ENCODE measurements around the gene TANC1.

TANC1 gene

DNA sequence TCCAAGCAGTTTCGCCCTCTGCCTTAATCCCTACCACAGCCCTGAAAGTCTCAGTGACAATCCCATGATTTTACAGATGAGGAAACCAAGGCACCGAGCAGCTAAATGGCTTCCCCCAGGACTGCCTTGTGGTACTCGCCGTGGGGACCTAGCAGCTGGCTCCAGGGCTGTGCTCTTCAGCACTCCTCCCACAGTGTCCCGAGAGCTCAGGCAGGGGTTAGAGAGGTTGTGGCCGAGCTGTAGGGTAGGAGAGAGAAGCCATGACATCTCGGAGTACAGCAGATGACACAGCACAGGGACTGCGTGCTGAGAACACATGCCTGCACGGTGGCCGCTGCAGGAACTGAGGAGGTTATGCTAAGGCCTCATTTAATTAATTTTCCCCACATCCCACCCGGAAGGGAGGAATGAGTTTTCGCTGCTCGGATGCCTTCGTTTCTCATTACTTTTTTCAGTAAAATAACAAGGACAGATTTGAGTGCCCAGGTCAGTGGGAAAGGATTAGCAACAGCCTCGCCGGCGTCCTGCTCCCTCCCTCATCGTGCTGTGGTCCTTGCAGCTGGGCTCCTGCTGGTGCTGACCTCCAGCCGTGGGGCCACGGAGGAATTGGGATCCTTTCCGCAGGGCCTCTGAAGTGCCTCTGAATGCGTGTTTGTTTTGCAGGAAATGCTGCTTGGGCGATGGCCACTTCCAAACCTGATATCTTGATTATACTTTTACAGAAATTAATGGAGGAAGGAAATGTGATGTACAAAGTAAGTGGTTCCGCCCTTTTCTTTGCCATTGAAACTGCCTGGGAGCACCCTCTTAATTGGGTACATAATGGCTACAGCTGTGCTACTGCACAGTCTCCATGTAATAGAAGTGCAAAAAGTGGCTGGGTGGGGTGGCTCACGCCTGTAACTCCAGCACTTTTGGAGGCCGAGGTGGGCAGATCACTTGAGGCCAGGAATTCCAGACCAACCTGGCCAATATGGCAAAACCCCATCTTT, 256.9 kb downstream of the TANC1 start:
- DNase-seq (ENCODE audit: low spot score): no peak

DNA sequence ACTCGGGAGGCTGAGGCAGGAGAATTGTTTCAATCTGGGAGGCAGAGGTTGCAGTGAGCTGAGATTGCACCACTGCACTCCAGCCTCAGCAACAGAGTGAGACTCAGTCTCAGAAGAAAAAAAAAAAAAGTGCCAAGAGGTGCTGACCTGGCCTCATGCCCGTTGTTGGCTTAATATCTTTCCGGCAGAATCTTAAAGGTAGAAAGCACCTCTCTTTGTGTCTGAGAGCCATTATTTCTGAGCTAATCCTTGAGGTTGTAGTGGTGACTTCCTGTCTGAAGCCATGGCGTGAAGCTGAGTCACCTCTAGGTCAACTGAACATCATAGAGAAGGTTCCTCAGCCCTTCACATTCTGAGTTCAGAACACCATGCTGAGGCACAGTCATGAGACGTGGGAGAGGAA, 257.6 kb downstream of the TANC1 start:
- no peak for DNase-seq (ENCODE audit: low spot score)

DNA sequence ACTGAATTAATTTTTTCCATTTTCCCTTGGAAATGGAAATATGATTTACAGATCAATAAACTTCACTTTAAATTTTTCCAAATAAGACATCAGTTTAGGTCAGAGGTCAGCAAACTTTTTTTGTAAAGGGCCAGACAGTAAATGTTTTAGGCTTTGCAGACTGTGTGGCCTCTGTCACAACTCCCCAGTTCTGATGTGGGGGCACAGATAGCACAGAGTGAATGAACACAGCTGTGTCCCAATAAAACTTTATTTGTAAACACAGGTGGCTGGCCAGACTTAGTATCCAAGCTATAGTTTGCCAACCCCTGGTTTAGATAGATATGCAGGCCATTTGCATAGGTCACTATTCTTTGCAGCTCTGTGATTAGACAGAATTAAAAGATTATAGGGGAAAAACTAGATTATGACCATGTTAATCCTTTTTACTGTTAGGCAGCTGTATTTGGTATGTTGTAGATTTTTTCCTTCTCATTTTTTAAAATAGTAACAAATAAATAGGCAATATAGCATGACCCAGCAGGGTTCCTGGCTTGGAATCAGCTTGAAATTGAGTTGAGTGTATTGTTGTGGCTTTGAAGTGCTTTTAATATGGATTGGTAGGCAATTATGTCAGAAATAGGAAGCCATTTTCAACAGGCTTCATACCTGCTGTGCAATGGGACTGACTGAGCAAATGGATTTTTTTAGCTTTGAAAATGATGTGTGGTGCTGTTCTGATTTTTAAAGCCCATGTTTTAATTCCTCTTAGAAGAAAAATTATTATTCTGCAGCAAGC, 258.4 kb downstream of the TANC1 start:
- DNase-seq (ENCODE audit: low spot score): no peak

DNA sequence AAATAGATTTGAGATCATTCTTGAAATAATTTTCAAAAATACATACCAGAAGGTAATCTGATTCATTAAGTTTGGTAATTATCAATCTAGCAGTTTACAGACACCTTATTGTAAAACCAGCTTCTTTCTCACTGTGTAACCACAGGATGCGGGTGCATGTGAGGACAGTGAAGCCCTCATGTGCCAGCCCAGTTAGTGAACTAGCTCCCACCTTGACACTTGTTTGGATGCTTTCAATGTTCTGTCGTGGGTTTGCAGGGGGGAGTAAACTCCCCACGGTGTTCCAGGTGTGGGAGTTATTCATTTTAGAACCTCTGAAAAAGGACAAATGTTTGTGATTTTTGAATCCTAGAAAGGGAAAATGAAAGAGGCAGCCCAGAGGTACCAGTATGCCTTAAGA, 259.0 kb downstream of the TANC1 start:
- DNase-seq (ENCODE audit: low spot score): no peak

DNA sequence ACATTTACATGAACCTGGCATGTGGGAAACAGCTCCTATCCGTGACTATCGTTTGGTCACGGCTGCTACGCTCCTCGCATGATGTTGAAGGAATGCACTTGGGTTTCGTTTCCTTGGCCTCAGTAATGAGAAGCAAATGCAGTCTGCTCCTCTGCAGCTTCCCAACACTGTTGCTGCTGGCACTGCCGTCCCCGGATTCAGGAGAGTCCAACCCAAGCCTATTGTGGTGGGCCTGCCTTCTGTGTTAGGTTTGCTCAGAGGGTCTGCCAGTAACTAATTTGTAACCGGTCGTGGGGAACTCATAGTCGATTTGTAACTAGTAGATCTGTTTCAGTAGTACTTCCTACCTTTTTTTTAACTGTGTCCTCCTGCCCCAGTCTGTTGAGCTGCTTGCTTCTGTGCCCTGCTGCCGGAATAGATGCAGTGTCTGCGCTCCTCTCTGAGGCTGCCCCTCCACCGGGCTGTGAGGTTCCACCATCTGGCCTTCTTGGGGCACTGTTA, 259.7 kb downstream of the TANC1 start:
- DNase-seq (ENCODE audit: low spot score): no peak

DNA sequence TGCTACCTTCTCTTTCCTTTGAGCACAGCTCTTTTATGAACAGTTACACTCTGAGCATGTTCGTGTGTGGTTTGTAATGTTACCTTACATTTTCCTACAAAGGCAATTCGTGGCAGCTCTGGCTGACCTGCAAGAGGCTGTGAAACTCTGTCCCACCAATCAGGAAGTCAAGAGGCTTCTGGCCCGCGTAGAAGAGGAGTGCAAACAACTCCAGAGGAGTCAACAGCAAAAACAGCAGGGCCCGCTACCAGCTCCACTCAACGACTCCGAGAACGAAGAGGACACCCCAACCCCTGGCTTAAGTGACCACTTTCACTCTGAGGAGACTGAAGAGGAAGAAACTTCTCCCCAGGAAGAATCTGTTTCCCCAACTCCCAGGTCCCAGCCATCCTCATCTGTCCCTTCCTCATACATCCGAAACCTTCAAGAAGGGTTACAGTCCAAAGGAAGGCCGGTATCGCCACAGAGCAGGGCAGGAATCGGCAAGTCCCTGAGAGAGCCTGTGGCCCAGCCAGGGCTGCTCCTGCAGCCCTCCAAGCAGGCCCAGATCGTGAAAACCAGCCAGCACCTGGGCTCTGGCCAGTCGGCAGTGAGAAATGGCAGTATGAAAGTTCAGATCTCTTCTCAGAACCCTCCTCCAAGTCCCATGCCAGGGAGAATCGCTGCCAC, 261.2 kb downstream of the TANC1 start:
- DNase-seq (ENCODE audit: low spot score): no peak

DNA sequence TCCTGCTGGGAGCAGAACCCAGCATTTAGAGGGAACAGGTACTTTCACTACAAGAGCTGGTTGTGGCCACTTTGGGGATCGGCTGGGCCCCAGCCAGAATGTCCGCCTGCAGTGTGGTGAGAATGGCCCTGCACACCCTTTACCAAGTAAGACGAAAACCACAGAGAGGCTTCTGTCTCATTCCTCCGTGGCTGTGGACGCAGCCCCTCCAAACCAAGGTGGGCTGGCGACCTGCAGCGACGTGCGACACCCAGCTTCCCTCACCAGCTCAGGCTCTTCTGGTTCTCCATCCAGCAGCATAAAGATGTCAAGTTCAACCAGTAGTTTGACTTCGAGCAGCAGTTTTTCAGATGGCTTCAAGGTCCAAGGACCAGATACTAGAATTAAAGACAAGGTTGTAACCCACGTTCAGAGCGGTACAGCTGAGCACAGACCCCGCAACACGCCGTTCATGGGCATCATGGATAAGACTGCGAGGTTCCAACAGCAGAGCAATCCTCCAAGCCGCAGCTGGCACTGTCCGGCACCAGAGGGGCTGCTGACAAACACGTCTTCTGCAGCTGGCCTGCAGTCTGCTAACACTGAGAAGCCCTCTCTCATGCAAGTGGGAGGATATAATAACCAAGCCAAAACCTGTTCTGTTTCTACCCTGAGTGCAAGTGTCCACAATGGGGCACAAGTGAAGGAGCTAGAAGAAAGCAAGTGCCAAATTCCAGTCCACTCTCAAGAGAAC, 261.9 kb downstream of the TANC1 start:
- DNase-seq (ENCODE audit: low spot score): no peak

DNA sequence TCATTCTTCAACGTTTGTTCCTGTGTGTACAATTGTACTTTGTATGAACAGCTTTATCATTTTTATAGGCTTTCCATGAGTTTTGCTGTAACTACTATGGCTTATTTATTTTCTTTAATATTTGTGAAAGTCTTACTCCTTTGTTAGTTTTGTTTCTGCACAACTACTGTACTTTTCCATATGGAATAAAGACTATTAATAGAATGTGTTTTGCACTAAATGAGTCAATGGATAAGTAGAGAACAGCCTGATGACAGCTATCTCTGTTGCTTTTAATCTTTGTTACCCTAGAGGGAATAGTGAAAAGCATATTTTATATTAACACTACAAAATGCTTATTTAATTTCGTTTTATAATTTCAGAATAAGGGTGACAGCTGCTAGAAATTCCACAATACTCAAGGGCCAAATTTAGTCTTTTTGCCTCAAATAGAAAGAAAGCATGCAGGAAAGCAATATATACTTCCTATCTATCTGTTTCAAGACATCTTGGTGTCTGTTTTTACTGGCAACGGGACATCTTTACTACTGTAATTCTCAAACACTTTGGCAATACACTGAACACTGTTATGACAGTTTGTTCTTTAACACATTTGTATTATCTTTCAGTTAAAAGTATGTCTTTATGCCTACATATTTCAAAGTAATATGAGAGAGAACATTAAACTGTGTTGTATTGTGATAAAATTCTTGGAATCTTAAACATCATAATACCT, 264.2 kb downstream of the TANC1 start:
- no peak for DNase-seq (ENCODE audit: low spot score)

DNA sequence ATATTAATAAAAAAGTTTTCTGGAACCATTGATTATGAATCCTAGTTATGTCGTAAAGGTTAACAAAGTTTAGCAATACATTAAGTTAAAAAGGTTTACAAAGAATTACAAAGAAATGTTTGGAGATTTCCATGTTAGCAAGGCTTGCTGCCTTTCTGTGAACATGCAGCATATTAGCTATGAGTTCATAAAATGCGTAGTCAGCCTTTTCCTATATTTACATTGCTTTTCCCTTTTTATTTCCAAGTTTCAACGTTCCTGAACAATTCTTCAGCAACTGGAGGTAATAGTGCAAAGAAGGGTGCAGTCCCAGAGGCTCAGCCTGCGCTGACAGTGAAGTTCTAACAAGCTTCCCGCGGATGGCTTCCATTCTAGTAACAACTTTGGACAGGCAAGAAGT, 266.4 kb downstream of the TANC1 start:
- no peak for DNase-seq (ENCODE audit: low spot score)

DNA sequence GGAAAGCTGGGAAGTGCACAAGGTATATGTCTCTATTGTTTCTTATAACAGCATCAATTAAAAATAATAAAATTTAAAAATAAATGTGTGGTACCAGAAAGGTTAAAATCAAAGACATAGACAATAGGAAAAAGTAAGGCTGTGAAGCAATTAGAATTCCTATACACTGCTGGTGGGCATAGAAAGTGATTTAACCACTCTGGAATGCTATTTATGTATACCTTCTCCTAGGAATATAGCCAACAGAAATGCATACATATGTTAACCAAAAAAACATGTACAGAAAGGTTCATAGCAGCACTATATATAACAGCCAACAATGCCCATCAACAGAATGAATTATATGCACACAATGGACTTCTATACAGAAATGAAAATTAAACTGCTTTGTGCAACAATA, 275.1 kb downstream of the TANC1 start:
- no peak for DNase-seq (ENCODE audit: low spot score)

DNA sequence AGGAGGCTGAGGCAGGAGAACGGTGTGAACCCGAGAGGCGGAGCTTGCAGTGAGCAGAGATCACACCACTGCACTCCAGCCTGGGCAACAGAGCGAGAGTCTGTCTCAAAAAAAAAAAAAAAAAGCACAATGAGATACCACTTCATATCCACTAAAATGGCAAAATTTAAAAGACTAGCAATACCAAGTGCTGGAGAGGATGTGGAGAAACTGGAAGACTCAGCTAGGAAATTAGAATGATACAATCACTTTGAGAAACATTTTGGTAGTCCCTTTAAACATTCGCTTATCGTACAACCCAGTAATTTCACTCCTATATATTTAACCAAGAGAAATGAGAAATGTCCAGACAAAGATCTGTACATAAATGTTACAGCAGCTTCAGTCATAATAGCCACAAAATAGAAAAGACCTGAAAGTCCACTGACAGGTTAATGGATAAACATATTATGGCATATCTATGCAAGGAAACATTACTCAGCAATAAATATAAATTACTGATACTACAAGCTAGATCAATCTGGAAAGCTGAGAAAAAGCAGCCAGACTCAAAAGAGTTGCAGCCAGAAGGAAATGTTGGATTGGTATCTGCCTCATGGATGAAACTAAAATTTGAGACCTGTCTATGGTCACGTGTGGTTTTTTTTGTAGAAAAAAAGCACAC, 278.0 kb downstream of the TANC1 start:
- DNase-seq (ENCODE audit: low spot score): no peak

DNA sequence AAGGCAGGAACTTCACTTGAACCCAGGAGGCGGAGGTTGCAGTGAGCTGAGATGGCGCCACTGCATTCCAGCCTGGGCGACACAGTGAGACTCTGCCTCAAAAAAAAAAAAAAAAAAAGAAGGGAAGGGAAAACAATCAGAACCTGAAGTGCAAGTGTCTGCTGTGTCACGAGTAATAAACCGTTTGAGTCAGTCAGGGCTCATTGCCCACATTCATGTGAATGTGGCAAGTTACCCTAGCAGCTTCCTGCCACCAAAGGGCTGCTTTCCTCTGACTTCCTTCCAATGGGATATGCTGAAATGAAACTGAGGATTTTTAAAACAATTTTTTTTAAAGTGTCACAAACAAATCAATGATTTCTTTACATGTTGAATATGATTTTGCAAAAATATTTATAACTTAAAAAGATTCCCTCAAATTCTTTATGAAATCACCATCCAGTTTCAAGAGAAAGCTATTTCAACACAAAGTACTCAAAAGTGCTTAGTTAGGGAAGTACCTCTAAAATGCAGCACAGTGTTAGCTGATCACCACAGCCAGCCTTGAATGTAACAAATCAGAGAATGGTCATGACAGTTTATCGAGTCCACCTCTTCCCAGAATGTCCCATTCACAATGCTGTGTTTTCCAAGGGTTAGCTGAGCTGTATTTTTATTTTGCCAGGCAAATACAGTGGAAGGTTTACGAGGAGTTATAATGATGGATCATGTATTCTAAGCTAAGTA, 281.7 kb downstream of the TANC1 start:
- no peak for DNase-seq (ENCODE audit: low spot score)

DNA sequence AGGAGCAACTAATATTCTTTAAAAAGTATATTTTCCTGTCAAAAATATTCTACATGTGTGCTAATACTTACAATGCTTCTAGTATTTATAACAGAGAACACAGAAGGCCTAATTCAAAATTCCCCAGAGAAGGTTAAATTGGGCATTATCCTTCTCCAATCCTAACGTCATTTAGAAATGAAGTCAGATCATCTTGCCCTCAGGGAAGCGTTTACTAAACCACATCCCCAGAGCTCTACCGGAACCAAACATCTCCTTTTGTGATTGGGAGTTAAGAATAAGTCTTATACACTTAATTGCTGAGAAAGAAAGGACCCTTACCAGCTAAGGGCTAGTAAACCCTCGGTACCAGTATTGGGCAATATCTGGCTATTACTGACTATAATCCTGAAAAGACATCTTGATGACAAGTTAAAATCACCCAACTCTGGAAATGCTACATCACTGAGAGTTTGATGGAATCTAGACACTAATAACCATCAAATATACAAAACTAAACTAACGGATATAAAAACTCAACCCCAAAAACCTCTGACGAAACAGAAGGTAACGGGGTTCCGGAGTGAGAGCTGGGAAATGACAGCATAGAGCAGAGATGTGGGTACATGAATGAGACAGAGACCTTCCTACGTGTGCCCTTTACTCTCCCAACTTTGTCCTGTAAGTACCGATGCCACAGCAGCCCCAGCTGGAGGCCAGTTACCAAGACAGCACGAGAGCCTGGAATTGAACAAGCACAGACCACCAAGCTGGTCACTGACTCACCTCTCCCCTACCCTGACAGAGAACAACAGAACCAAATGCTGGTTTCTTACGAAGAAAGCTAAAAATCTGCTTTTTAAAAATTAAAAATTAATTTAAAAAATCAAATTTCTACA, 283.1 kb downstream of the TANC1 start:
- DNase-seq (ENCODE audit: low spot score): no peak

DNA sequence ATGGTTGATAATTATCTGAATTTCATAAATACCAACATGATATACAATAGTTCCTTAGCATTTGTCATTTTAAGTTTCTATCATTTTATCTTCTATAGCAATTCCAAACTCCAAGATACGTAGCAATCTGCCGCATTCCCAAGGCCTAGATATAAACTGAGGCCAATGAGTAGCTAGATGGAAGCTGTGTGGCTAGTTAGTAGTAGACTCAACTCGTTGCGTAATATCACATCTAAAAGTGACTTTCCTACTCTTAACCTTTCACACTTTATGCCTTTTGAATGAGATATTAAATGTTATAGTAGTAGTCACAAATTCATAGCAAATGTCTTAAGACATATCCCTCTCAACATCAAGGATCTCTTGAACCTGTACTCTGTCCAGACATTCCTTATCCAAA, 284.5 kb downstream of the TANC1 start:
- no peak for DNase-seq (ENCODE audit: low spot score)

DNA sequence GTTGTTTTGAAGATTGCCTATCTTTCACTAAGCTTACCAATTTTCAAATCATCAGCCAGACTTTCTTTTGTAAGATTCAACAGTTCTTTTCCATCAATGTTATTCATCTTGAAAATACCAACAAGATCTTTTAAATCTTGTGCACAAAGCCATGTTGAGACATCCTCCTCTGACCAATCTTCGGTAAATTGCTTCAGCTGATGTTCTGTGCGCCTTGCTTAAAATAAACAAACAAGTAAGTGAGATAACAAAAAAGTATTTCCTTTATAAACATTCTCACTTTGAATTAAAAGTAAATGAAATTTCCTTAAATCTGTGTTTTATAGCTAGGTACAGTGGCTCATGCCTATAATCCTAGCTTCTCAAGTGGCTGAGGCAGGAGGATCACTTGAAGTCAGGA, 287.7 kb downstream of the TANC1 start:
- no peak for DNase-seq (ENCODE audit: low spot score)

DNA sequence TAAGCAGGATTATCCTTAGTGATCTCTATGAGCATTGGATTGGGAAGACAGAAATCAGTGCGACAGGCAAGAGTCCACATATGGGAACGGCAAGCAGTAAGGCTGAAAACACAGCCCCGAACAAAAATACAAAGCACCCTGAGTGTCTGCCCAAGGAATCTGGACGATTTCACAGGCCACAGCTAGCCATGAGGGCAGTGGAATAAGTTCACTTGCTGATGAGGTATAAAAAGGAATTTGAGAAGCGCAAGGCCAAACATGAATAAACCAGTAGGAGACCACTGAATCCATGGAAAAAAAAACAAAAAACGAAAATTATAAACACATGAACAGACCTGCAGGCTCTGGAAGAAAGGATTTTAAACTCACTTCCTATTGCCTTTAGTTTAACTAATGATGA, 293.8 kb downstream of the TANC1 start:
- no peak for DNase-seq (ENCODE audit: low spot score)

DNA sequence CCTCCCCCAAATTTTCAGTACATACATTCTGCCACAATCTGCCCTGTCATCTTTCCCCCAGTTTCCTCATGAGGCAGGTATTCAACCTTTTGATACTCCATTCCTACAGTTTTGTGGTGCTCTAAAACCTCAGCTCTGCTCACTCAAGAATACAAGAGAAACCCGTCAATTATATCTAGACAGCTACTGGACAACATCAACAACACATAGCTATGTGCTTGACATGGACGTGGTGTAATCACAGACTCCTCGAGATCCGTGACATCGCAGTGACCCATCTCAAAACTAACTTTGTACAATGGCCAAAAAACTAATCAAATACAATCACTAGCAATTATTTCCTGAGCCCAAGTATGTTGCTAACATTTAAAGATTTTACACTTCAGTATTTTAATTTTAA, 294.5 kb downstream of the TANC1 start:
- no peak for DNase-seq (ENCODE audit: low spot score)

DNA sequence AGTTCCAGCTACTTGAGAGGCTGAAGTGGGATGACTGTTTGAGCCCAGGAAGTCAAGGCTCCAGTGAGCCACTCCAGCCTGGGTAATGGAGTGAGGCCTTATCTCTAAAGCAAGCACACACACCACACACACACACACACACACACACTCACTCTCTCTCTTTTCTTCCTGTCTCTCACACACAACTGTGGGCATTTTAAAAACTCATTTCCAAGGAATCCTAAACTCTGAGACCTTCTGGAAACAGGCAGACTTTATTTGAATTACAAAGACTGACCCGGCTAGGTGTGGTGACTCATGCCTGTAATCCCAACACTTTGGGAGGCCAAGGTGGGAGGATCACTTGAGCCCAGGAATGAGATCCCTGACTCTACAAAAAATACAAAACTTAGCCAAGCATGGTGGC, 296.7 kb downstream of the TANC1 start:
- DNase-seq (ENCODE audit: low spot score): no peak

DNA sequence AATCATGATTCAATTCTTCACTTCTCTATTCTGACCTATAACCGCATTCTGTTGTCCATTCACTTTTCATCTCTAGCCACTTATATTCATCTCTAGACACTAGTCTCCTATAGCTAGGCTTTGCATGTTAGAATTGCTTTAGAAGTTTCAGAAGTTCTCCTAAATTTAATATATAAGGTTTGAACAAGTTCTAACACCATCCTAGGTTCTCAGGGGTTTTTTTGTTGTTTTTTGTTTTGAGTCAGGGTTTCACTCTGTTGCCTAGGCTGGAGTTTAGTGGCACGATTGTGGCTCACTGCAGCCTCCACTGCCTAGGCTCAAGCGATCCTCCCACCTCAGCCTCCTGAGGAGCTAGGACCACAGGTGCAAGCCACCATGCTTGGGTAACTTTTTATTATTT, 298.1 kb downstream of the TANC1 start:
- DNase-seq (ENCODE audit: low spot score): no peak

Data from D341Med (cell line).